ENCODE data around the gene WWC1.
A peak's percentile ranks its signal among the peaks of the same experiment; 100 is the strongest.

The WWC1 gene

DNA sequence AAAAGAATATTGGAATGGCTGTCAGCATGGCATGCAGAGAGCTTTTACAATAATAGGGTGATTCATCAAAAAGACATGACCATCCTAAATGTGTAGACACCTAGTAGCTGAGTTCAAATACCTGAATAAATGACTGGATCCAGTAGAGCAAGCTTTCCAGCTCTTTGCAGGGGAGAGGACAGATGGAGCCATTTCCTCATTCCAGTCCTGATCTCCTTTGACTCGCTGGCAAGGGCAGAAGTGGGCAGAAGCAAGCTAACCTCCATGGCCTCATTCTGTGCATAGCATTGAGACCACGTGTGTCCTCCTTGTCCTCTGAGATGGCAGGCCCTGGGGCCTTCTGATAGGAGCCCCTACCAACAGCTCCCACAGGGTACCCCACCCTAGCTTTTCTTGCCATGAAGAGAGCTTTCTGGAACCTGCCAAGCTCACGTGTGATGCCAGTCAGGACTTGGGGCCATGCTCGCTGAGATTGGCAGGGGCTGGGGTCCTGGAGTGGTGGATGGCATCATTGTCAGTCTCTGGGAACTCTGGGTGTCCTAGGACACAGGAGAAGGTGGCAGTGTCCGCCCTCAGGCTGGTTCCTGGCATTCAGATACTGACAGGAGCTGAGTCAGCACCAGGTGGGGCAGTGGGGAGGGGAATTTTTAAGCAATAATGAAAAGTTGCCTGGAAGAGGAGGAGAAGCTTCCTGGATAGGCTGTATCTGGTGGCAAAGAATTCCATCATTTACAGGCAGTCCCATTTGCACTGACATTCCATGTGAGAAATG, 33.6 kb downstream of the WWC1 start:
- Histone ChIP-seq H3K4me3 (replicated peaks; ENCODE audit: low read depth, low read length) (no peak overlapping the region), H3K27me3 (replicated peaks; ENCODE audit: control insufficient read depth, insufficient read depth, low read length) (no peaks in the 10 kb centered on the region), H3K36me3 (ENCODE audit: control insufficient read depth, insufficient read depth, low read length) (no peaks in the 10 kb centered on the region)
- DNase-seq (ENCODE audit: extremely low read depth, insufficient read length), result no peak
- TF ChIP-seq, protein P1, sequence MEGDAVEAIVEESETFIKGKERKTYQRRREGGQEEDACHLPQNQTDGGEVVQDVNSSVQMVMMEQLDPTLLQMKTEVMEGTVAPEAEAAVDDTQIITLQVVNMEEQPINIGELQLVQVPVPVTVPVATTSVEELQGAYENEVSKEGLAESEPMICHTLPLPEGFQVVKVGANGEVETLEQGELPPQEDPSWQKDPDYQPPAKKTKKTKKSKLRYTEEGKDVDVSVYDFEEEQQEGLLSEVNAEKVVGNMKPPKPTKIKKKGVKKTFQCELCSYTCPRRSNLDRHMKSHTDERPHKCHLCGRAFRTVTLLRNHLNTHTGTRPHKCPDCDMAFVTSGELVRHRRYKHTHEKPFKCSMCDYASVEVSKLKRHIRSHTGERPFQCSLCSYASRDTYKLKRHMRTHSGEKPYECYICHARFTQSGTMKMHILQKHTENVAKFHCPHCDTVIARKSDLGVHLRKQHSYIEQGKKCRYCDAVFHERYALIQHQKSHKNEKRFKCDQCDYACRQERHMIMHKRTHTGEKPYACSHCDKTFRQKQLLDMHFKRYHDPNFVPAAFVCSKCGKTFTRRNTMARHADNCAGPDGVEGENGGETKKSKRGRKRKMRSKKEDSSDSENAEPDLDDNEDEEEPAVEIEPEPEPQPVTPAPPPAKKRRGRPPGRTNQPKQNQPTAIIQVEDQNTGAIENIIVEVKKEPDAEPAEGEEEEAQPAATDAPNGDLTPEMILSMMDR (IDR thresholded peaks at IDR 0.05; ENCODE audit: insufficient read depth, low read length, poor library complexity, severe bottlenecking), result no peak

DNA sequence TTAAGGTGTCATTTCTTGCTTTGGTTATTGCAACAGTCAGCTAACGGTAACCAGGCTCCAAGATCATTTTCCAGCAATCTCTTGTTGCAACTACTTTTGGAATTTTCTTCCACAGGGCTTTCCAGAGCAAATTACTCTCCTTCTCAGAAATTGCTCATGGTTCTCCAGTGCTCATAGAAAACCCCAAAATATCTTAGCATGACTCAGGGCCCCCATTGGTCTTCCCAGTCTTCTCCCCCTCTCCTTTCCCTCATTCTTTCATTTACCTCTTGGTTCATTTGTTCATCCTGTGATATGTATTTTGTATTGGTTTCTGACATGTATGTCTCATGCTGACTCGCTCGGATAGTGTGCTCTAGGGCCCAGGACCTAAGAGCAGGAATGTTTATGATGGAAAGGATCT, 35.6 kb downstream of the WWC1 start:
- Histone ChIP-seq H3K27me3 (replicated peaks; ENCODE audit: control insufficient read depth, insufficient read depth, low read length) (no peaks in the 10 kb centered on the region), H3K36me3 (ENCODE audit: control insufficient read depth, insufficient read depth, low read length) (no peaks in the 10 kb centered on the region), H3K4me3 (replicated peaks; ENCODE audit: low read depth, low read length) (no peak overlapping the region)
- TF ChIP-seq, protein P1 (IDR thresholded peaks at IDR 0.05; ENCODE audit: insufficient read depth, low read length, poor library complexity, severe bottlenecking), result no peak
- DNase-seq (ENCODE audit: extremely low read depth, insufficient read length), result no peak

DNA sequence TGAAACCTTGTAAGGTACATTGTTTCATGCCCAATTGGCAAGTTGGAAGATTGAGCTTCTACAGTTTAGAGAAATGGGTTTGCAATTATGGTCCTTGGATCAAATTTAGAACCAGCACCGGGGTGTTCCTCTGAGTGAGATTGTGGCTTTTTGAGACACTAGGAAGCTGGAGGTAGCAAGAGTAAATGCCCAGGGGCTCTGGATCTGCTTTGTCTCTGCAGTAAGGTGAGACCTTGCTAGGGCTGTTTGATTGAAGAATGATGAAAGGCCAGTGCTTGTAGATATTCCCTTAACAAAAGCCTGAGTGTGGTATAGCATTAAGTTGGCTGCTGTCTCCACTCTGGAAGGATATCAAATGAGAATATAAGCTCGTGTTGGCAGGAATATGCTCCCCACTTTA, 36.0 kb downstream of the WWC1 start:
- no peak overlapping the region for H3K4me3 ChIP-seq (replicated peaks; ENCODE audit: low read depth, low read length)
- H3K27me3 ChIP-seq (replicated peaks; ENCODE audit: control insufficient read depth, insufficient read depth, low read length), result no peaks in the 10 kb centered on the region
- DNase-seq (ENCODE audit: extremely low read depth, insufficient read length), result no peak
- H3K36me3 ChIP-seq (ENCODE audit: control insufficient read depth, insufficient read depth, low read length), result no peaks in the 10 kb centered on the region
- TF ChIP-seq, protein P1 (IDR thresholded peaks at IDR 0.05; ENCODE audit: insufficient read depth, low read length, poor library complexity, severe bottlenecking), result no peak

DNA sequence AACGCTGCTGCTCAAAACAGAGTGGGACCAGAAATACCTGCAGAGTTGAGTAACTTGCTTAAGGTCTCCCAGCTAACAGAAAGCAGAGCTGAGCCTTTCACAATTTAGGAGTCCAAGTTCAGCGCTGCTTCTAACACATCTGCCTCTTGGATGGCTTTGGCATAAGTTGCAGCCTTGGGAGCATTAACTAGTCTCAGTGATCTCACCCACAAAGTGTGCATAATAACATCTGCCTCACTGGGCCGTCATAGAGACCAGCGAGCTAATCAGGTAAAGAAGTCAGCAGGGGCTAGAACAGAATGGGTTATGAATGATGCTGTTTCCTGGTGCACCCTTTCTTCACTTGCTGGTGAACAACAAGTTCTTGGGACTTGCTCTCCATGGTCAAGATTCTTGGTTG, 36.5 kb downstream of the WWC1 start:
- Histone ChIP-seq H3K36me3 (ENCODE audit: control insufficient read depth, insufficient read depth, low read length) (no peaks in the 10 kb centered on the region), H3K4me3 (replicated peaks; ENCODE audit: low read depth, low read length) (no peak overlapping the region), H3K27me3 (replicated peaks; ENCODE audit: control insufficient read depth, insufficient read depth, low read length) (no peaks in the 10 kb centered on the region)
- TF ChIP-seq, protein P1 (IDR thresholded peaks at IDR 0.05; ENCODE audit: insufficient read depth, low read length, poor library complexity, severe bottlenecking), result no peak
- no peak for DNase-seq (ENCODE audit: extremely low read depth, insufficient read length)

DNA sequence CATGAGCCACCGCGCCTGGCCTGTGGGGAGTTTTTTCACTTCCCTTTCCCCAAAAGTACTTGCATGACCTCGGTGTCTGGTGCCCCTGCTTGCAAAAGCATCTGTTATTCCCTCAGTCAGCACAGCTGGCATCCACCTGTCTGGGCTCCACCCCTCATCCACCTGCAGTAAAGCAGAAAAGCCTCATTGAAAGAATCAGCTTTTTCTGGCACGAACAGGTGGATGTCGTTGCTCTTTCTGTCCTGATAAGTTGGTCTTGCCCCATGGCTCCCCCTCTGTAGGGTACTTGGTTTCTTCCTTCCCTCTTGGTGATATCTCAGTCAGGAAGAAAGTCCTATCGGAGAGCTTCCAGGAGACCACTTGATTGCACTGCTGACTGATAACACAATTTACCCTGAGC, 37.4 kb downstream of the WWC1 start:
- peak; percentile 65 for DNase-seq (ENCODE audit: extremely low read depth, insufficient read length)

More for the DNA sequence above, 37.4 kb downstream of the WWC1 start:
- TF ChIP-seq, protein P1 (IDR thresholded peaks at IDR 0.05; ENCODE audit: insufficient read depth, low read length, poor library complexity, severe bottlenecking), result no peak
- no peaks in the 10 kb centered on the region for H3K36me3 ChIP-seq (ENCODE audit: control insufficient read depth, insufficient read depth, low read length)
- H3K4me3 ChIP-seq (replicated peaks; ENCODE audit: low read depth, low read length), result no peak overlapping the region
- no peaks in the 10 kb centered on the region for H3K27me3 ChIP-seq (replicated peaks; ENCODE audit: control insufficient read depth, insufficient read depth, low read length)

All from GM06990 (cell line).